ENCODE data around the gene CTBP2. TPM values are rescaled to one million over a fixed set of nuclear protein-coding genes. Genes with fewer than 3 reads are reported as not detected.
A peak's percentile ranks its signal among the peaks of the same experiment; 100 is the strongest.

The CTBP2 gene
- total RNA-seq, 2 donors from 2014 or later: 75.3 to 109 TPM

DNA sequence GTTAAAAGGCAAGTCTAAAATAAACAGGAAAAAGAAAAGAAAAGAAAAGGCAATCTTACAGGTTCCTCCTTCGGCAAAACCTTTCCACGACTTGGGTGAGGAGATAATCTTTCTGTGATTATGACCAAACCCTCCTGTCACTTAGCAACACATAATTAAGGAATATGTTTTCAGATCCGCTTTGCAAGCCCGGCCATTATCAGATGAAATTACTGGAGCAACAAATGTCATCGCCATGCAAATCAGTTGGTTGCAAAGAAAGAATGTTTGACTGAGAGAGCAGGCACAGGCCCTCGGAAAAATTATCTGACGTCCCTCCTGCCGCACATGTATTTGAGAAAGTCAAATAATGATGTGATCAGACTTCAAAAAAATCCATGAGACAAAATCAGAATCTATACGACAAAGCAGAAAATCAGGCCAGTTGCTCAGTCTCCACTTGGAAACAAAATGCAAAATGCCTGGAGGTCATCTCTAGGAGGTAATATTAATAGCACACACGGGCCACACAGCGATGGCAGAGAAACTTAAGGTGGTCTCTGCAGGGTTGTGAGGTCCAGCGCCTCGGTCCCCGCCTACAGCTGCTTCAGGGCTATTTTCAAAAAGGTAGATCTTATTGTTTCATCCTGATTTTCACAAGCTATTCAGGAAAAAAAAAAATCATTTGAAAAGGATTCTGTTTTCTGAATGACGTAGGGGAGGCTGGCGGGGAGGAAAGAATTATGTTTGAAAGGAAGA lies 135.7 kb downstream of the CTBP2 start:
- H3K27me3 ChIP-seq (ENCODE audit: control insufficient read depth, insufficient read depth, low read length, poor library complexity, severe bottlenecking): no peaks in the 10 kb centered on the region
- no peak overlapping the region for H3K9ac ChIP-seq (ENCODE audit: extremely low read depth, low read length, poor library complexity, severe bottlenecking)
- WGBS, 2 experiments (ENCODE audit: insufficient coverage in 1 of 2, insufficient read length in 1 of 2): 92% methylated on average over 14 to 16 of the region's 16 CpGs
- H3K9me3 ChIP-seq (ENCODE audit: control insufficient read depth, low read length): peaks cover 16% of the 10 kb centered on the region
- Mint-ChIP-seq H3K4me1 (peaks cover 30% of the 10 kb centered on the region), H3K27ac (no peak overlapping the region), H3K27me3 (ENCODE audit: insufficient read depth) (no peaks in the 10 kb centered on the region), H3K4me3 (no peak overlapping the region), H3K9me3 (peaks cover 19% of the 10 kb centered on the region), H3K36me3 (ENCODE audit: low read depth) (peaks cover 54% of the 10 kb centered on the region)
- DNase-seq: no peak
- H3K4me3 ChIP-seq (ENCODE audit: low read length): no peak overlapping the region
- H3K4me1 ChIP-seq (ENCODE audit: control insufficient read depth, insufficient read depth, low read length): peaks cover 11% of the 10 kb centered on the region
- TF ChIP-seq, protein P1, sequence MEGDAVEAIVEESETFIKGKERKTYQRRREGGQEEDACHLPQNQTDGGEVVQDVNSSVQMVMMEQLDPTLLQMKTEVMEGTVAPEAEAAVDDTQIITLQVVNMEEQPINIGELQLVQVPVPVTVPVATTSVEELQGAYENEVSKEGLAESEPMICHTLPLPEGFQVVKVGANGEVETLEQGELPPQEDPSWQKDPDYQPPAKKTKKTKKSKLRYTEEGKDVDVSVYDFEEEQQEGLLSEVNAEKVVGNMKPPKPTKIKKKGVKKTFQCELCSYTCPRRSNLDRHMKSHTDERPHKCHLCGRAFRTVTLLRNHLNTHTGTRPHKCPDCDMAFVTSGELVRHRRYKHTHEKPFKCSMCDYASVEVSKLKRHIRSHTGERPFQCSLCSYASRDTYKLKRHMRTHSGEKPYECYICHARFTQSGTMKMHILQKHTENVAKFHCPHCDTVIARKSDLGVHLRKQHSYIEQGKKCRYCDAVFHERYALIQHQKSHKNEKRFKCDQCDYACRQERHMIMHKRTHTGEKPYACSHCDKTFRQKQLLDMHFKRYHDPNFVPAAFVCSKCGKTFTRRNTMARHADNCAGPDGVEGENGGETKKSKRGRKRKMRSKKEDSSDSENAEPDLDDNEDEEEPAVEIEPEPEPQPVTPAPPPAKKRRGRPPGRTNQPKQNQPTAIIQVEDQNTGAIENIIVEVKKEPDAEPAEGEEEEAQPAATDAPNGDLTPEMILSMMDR (conservative IDR thresholded peaks at IDR 0.05): no peak
- peaks cover 18% of the 10 kb centered on the region for H3K36me3 ChIP-seq (ENCODE audit: control insufficient read depth, insufficient read depth, low read length)
- H3K27ac ChIP-seq (ENCODE audit: low read depth, low read length): peak overlapping the region; percentile 51

DNA sequence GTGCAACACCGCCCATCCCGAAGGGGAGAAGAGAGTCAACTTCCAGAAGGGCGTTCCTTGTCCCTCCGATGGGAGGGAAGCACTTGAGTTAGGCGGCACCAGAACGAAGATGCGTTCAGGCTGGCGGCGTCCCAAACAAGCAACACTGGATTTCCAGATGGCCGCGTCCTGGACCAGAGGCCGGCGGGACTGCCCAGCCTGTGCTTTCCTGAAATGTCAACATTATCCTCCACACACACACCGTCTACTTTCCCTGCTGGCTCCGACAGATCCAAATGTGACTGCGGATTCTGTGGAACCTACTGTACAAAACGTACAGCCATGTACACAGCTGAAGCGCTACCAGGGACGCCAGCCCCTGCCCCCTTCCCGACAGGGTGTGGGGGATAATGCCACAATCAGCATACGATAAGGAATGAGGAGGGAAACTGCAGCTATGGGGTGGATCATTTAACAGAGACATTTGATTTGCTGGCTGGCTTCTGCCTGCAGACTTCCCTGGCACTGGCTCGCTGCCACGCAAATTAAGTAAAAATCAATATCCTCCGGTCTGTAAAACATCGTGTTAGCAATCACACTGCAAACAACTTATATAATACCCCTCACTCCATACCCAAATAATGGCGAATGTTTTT lies 136.4 kb downstream of the CTBP2 start:
- Histone ChIP-seq H3K4me1 (ENCODE audit: control insufficient read depth, insufficient read depth, low read length) (peaks cover 8% of the 10 kb centered on the region), H3K4me3 (ENCODE audit: low read length) (no peak overlapping the region), H3K27ac (ENCODE audit: low read depth, low read length) (peak overlapping the region; percentile 51), H3K9me3 (ENCODE audit: control insufficient read depth, low read length) (peaks cover 20% of the 10 kb centered on the region), H3K36me3 (ENCODE audit: control insufficient read depth, insufficient read depth, low read length) (peaks cover 18% of the 10 kb centered on the region), H3K9ac (ENCODE audit: extremely low read depth, low read length, poor library complexity, severe bottlenecking) (no peak overlapping the region), H3K27me3 (ENCODE audit: control insufficient read depth, insufficient read depth, low read length, poor library complexity, severe bottlenecking) (no peaks in the 10 kb centered on the region)
- no peaks in the 10 kb centered on the region for H3K27me3 Mint-ChIP-seq (ENCODE audit: insufficient read depth)
- TF ChIP-seq, protein P1 (conservative IDR thresholded peaks at IDR 0.05): no peak
- peaks cover 26% of the 10 kb centered on the region for H3K4me1 Mint-ChIP-seq
- H3K36me3 Mint-ChIP-seq (ENCODE audit: low read depth): peaks cover 58% of the 10 kb centered on the region
- H3K4me3 Mint-ChIP-seq: no peak overlapping the region
- no peak for DNase-seq
- no peak overlapping the region for H3K27ac Mint-ChIP-seq
- peaks cover 24% of the 10 kb centered on the region for H3K9me3 Mint-ChIP-seq
- WGBS, 2 experiments (ENCODE audit: insufficient coverage in 1 of 2, insufficient read length in 1 of 2): 92 to 93% methylated on average over 18 to 26 of the region's 26 CpGs

DNA sequence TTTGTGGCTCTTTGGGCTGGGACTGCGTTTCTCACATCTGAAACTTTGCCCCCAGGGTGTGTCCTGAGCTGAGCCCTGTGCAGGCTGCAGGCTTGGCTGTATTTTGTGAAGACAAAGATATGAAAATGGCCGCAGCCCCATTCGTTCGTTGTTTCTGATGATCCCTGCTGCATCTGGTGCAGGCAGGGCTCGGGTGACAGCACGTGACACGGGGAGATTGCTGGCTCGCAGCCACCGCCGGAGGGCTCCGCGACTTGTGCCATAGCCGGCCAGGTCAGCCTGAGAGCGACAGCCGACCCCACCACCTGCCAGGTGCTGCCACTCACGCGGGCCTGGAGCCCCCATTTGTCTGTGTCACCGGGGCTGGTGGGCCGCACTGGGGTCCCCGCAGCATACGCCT lies 137.1 kb downstream of the CTBP2 start:
- no peaks in the 10 kb centered on the region for H3K27me3 ChIP-seq (ENCODE audit: control insufficient read depth, insufficient read depth, low read length, poor library complexity, severe bottlenecking)
- no peak overlapping the region for H3K4me3 ChIP-seq (ENCODE audit: low read length)
- Mint-ChIP-seq H3K27me3 (ENCODE audit: insufficient read depth) (no peaks in the 10 kb centered on the region), H3K27ac (no peak overlapping the region), H3K4me1 (peaks cover 24% of the 10 kb centered on the region), H3K36me3 (ENCODE audit: low read depth) (peaks cover 60% of the 10 kb centered on the region), H3K9me3 (peaks cover 24% of the 10 kb centered on the region), H3K4me3 (no peak overlapping the region)
- peaks cover 1% of the 10 kb centered on the region for H3K4me1 ChIP-seq (ENCODE audit: control insufficient read depth, insufficient read depth, low read length)
- 91 to 94% methylated on average over 12 to 21 of the region's 21 CpGs for WGBS, 2 experiments (ENCODE audit: insufficient coverage in 1 of 2, insufficient read length in 1 of 2)
- TF ChIP-seq, protein P1 (conservative IDR thresholded peaks at IDR 0.05): no peak
- no peak for DNase-seq
- H3K36me3 ChIP-seq (ENCODE audit: control insufficient read depth, insufficient read depth, low read length): peaks cover 18% of the 10 kb centered on the region
- H3K27ac ChIP-seq (ENCODE audit: low read depth, low read length): peak overlapping the region; percentile 53
- peaks cover 20% of the 10 kb centered on the region for H3K9me3 ChIP-seq (ENCODE audit: control insufficient read depth, low read length)
- no peak overlapping the region for H3K9ac ChIP-seq (ENCODE audit: extremely low read depth, low read length, poor library complexity, severe bottlenecking)

Data from endodermal cell (in vitro differentiated cells).